ENCODE data around the gene PPAT.

DNA sequence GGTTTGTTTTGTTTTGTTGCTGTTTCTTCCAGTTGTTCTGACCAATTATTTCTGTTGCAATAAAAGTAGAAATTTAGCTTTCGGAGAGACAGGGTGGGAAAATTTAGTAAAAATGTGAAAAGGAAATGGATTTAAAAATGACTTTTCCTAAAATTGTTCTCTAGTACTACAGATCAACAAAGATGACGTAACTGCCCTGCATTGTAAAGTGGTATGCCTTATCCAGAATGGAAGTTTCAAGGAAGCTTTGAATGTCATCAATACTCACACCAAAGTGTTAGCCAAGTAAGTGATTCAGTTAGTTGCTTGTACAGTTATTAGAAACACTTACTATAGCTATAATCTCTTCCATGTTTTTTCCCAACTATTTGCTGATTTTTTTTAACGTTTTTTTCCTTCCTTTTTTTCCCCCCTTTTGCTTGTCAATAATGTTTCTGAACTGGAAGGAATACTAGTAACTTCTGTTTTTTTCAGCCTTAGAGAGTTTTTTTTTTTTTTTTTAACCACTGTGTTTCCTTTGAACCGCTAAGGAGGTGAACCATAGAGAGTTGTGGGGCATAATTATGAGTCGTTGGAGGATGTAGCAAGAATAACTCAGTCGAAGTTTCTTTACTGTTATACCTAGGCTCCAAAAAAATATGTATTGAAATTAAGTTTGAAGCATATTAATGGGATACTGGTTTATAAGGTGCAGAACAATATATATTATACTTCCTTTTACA is 34.2 kb upstream of the PPAT start:
- TF ChIP-seq, protein P1, sequence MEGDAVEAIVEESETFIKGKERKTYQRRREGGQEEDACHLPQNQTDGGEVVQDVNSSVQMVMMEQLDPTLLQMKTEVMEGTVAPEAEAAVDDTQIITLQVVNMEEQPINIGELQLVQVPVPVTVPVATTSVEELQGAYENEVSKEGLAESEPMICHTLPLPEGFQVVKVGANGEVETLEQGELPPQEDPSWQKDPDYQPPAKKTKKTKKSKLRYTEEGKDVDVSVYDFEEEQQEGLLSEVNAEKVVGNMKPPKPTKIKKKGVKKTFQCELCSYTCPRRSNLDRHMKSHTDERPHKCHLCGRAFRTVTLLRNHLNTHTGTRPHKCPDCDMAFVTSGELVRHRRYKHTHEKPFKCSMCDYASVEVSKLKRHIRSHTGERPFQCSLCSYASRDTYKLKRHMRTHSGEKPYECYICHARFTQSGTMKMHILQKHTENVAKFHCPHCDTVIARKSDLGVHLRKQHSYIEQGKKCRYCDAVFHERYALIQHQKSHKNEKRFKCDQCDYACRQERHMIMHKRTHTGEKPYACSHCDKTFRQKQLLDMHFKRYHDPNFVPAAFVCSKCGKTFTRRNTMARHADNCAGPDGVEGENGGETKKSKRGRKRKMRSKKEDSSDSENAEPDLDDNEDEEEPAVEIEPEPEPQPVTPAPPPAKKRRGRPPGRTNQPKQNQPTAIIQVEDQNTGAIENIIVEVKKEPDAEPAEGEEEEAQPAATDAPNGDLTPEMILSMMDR (IDR thresholded peaks at IDR 0.05), result no peak
- no peak for TF ChIP-seq EP300 (IDR thresholded peaks at IDR 0.05)

Data from gastroesophageal sphincter (tissue), 3 donors.